HCT116 (cell line): ENCODE measurements around the gene ACOX3. TPM values are rescaled to one million over a fixed set of nuclear protein-coding genes. Genes with fewer than 3 reads are reported as not detected.

Experiments
- ATAC-seq: fragments of 200-7000 bp; cut with Tn5 transposase; 2 replicates; pipeline ENCODE4 v1.9.1; 2020; ENCODE audit warnings: mild to moderate bottlenecking, moderate library complexity
- BruUV-seq: library from RNA; stranded (reverse); fragments of 400-500 nt; replicated peaks from 2 replicates; lab custom pipeline; 2021; lab: Mats Ljungman, UMichigan
- CTCF ChIA-PET: fragments of 300-600 bp; sonication (Branson Sonifier 250); formaldehyde crosslinking; loops from one replicate; lab custom pipeline; 2021; ENCODE audit warnings: antibody characterized with exemption; lab: Charles Lee
- POLR2A ChIA-PET: fragments of 300-600, 350-600 bp; sonication (Branson Sonifier 250); formaldehyde crosslinking; loops from one replicate; lab custom pipeline; 2021; ENCODE audit warnings: antibody characterized with exemption; lab: Charles Lee
- RAD21 ChIA-PET, 2 experiments: fragments of 300-600 bp; sonication (Branson Sonifier 250); formaldehyde crosslinking; loops; one replicate each; lab custom pipeline; 2023; ENCODE audit warnings: low total read pairs in 2 of 2; ENCODE audit not compliant: uncharacterized antibody in 2 of 2, unreplicated experiment in 2 of 2, low non-redundant PET in 1 of 2; lab: Charles Lee
- DNase-seq: peaks from one replicate; pipeline ENCODE4 v3.0.0-alpha.2; 2010; ENCODE audit warnings: low read depth, low spot score
- H2AFZ ChIP-seq: fragments of 200-600 bp; shearing (Covaris generic), sonication (generic); 2 replicates; pipeline ENCODE4 v1.6.1; 2017; ENCODE audit warnings: low read depth, mixed run types, mixed read lengths, antibody characterized with exemption, low read length; ENCODE audit not compliant: poor library complexity, severe bottlenecking
- H3K27ac ChIP-seq: 2 replicates; pipeline ENCODE4 v1.5.1; 2012; ENCODE audit warnings: low read depth, low read length
- H3K27me3 ChIP-seq: fragments of 200-600 bp; sonication (generic); 2 replicates; pipeline ENCODE4 v1.6.1; 2016; ENCODE audit warnings: mixed run types, low read length, mixed read lengths; ENCODE audit not compliant: insufficient read depth
- H3K36me3 ChIP-seq, 2 experiments: fragments of 200-500 bp in 1 of 2; fragments of 200-600 bp in 1 of 2; sonication (Bioruptor generic) in 1 of 2; sonication (generic) in 1 of 2; 2 replicates each; pipeline versions ENCODE4 v1.5.1 to v1.6.1; 2014 to 2016; ENCODE audit warnings: low read length in 2 of 2, inconsistent platforms in 1 of 2, mixed read lengths in 1 of 2, mixed run types in 1 of 2; ENCODE audit not compliant: insufficient read depth in 2 of 2, control insufficient read depth in 1 of 2
- H3K4me1 ChIP-seq, 2 experiments: fragments of 200-600 bp in 1 of 2; sonication (generic) in 1 of 2; 2 replicates each; pipeline versions ENCODE4 v1.5.1 to v1.6.1; 2012 to 2017; ENCODE audit warnings: low read length in 2 of 2, inconsistent platforms in 1 of 2, mild to moderate bottlenecking in 1 of 2, mixed read lengths in 1 of 2, mixed run types in 1 of 2, moderate library complexity in 1 of 2; ENCODE audit not compliant: insufficient read depth in 2 of 2, control insufficient read depth in 1 of 2
- H3K4me2 ChIP-seq: fragments of 200-600 bp; sonication (generic); 2 replicates; pipeline ENCODE4 v1.6.1; 2017; ENCODE audit warnings: mixed run types, low read length, mixed read lengths
- H3K4me3 ChIP-seq, 2 experiments: fragments of 200-600 bp in 1 of 2; sonication (generic) in 1 of 2; replicated peaks in 1 of 2; 2 replicates each; pipeline ENCODE4 v1.5.1; 2011 to 2016; ENCODE audit warnings: low read length in 2 of 2, control low read depth in 1 of 2, low read depth in 1 of 2, mild to moderate bottlenecking in 1 of 2, mixed read lengths in 1 of 2, mixed run types in 1 of 2
- H3K79me2 ChIP-seq: fragments of 200-600 bp; sonication (generic); 2 replicates; pipeline ENCODE4 v1.6.1; 2017; ENCODE audit warnings: mild to moderate bottlenecking, mixed run types, low read length, moderate library complexity, mixed read lengths; ENCODE audit not compliant: insufficient read depth
- H3K9ac ChIP-seq: fragments of 200-600 bp; sonication (generic); 2 replicates; pipeline ENCODE4 v1.6.1; 2016; ENCODE audit warnings: low read length, mixed read lengths
- H3K9me2 ChIP-seq: fragments of 200-600 bp; sonication (generic), shearing (Covaris generic); 2 replicates; pipeline ENCODE4 v1.6.1; 2017; ENCODE audit warnings: mixed run types, mild to moderate bottlenecking, moderate library complexity; ENCODE audit not compliant: insufficient read depth
- H3K9me3 ChIP-seq, 2 experiments: fragments of 200-500 bp in 1 of 2; fragments of 200-600 bp in 1 of 2; sonication (Bioruptor generic) in 1 of 2; sonication (generic) in 1 of 2; 2 replicates each; pipeline ENCODE4 v1.6.1; 2014 to 2017; ENCODE audit warnings: low read length in 2 of 2, mixed read lengths in 2 of 2, inconsistent platforms in 1 of 2, low read depth in 1 of 2, mild to moderate bottlenecking in 1 of 2, mixed run types in 1 of 2, moderate library complexity in 1 of 2; ENCODE audit not compliant: control insufficient read depth in 1 of 2, insufficient read depth in 1 of 2
- H4K20me1 ChIP-seq: fragments of 200-600 bp; sonication (generic), shearing (Covaris generic); 2 replicates; pipeline ENCODE4 v1.6.1; 2017; ENCODE audit warnings: mixed run types, mild to moderate bottlenecking, moderate library complexity; ENCODE audit not compliant: insufficient read depth
- ATF3 ChIP-seq: IDR thresholded peaks from 2 replicates; pipeline ENCODE4 v1.6.1; 2012
- CBX3 ChIP-seq: IDR thresholded peaks from 2 replicates; pipeline ENCODE4 v1.6.1; 2012; ENCODE audit warnings: low read depth
- CEBPB ChIP-seq: IDR thresholded peaks from 2 replicates; pipeline ENCODE4 v1.6.1; 2012; ENCODE audit warnings: low read depth
- EGR1 ChIP-seq: IDR thresholded peaks from 2 replicates; pipeline ENCODE4 v1.6.1; 2012; ENCODE audit warnings: low read depth
- ELF1 ChIP-seq: IDR thresholded peaks from 2 replicates; pipeline ENCODE4 v1.6.1; 2012; ENCODE audit warnings: low read depth, borderline replicate concordance
- EZH2phosphoT487 ChIP-seq: fragments of 200-600 bp; IDR thresholded peaks from 2 replicates; pipeline ENCODE4 v1.6.1; 2018; ENCODE audit warnings: antibody characterized with exemption, borderline replicate concordance
- FOSL1 ChIP-seq: IDR thresholded peaks from 2 replicates; pipeline ENCODE4 v1.6.1; 2012; ENCODE audit warnings: low read depth
- JUND ChIP-seq: IDR thresholded peaks from 2 replicates; pipeline ENCODE4 v1.6.1; 2012
- MAX ChIP-seq: IDR thresholded peaks from 2 replicates; pipeline ENCODE4 v1.6.1; 2012
- POLR2A ChIP-seq: IDR thresholded peaks from 2 replicates; pipeline ENCODE4 v1.7.0; 2011; ENCODE audit warnings: borderline replicate concordance; ENCODE audit not compliant: insufficient read depth, insufficient read length; ENCODE audit errors: extremely low read depth
- RAD21 ChIP-seq: IDR thresholded peaks from 2 replicates; pipeline ENCODE4 v1.6.1; 2012; ENCODE audit warnings: low read depth, mild to moderate bottlenecking
- SIN3A ChIP-seq: IDR thresholded peaks from 2 replicates; pipeline ENCODE4 v1.6.1; 2012; ENCODE audit warnings: low read depth
- TCF7L2 ChIP-seq: IDR thresholded peaks from 2 replicates; pipeline ENCODE4 v1.7.0; 2011; ENCODE audit warnings: borderline replicate concordance, inconsistent platforms; ENCODE audit not compliant: insufficient read depth, insufficient read length; ENCODE audit errors: extremely low read depth
- YY1 ChIP-seq: IDR thresholded peaks from 2 replicates; pipeline ENCODE4 v1.6.1; 2011; ENCODE audit warnings: low read length, low read depth, moderate library complexity, mild to moderate bottlenecking; ENCODE audit not compliant: insufficient replicate concordance; ENCODE audit errors: extremely low read depth
- ZBTB33 ChIP-seq: IDR thresholded peaks from 2 replicates; pipeline ENCODE4 v1.6.1; 2011; ENCODE audit warnings: mild to moderate bottlenecking, low read length, moderate library complexity; ENCODE audit not compliant: insufficient replicate concordance; ENCODE audit errors: extremely low read depth
- ZNF274 ChIP-seq: fragments of 200-500 bp; sonication (Bioruptor generic); IDR thresholded peaks from 2 replicates; pipeline ENCODE4 v1.6.1; 2014; ENCODE audit warnings: mild to moderate bottlenecking, low read depth, low read length, inconsistent platforms
- intact Hi-C: fragments of 100-400 bp; cut with micrococcal nuclease; formaldehyde crosslinking; loops from 2 replicates; pipeline ENCODE4 v1.10.0; 2022
- total RNA-seq: library from RNA; stranded (reverse); gene quantifications from one replicate; pipeline ENCODE4 v1.2.1, GENCODE V29; 2021; ENCODE audit not compliant: unreplicated experiment

The ACOX3 gene
- total RNA-seq, 1 experiment from 2014 or later: 16.9 TPM

GRCh38 chr4:8387615-8388527, 52.7 kb downstream of the ACOX3 start:
- H3K27me3 ChIP-seq: no peaks in the 10 kb centered on the region
- ChIA-PET RAD21 (no interaction called here), POLR2A (no interaction called here), CTCF (no interaction called here)
- H2AFZ ChIP-seq: no peak overlapping the region
- no peaks in the 10 kb centered on the region for H3K79me2 ChIP-seq
- no peak for DNase-seq
- no peak for TF ChIP-seq CBX3
- no peak for TF ChIP-seq POLR2A
- TF ChIP-seq ZBTB33: no peak
- no peak for TF ChIP-seq TCF7L2
- TF ChIP-seq YY1: no peak
- no peak for TF ChIP-seq EZH2phosphoT487
- TF ChIP-seq EGR1: no peak
- TF ChIP-seq CEBPB: no peak
- TF ChIP-seq FOSL1: no peak
- no peak for TF ChIP-seq JUND
- TF ChIP-seq SIN3A: no peak
- TF ChIP-seq RAD21: no peak
- TF ChIP-seq ELF1: no peak
- TF ChIP-seq ATF3: no peak
- TF ChIP-seq ZNF274: no peak
- TF ChIP-seq MAX: no peak
- no peaks in the 10 kb centered on the region for H3K36me3 ChIP-seq
- H3K4me3 ChIP-seq: no peak overlapping the region
- H3K9ac ChIP-seq: no peak overlapping the region
- H3K4me2 ChIP-seq: no peak overlapping the region
- H3K27ac ChIP-seq: no peak overlapping the region
- peaks cover 0 to 6% of the 10 kb centered on the region in 2 experiments; a peak in 1 of 4 replicates for H3K4me1 ChIP-seq
- no TSS peak for BruUV-seq
- no peaks in the 10 kb centered on the region for H4K20me1 ChIP-seq
- intact Hi-C loops: no loop called here
- H3K9me3 ChIP-seq: no peaks in the 10 kb centered on the region
- ATAC-seq: no peak
- no peaks in the 10 kb centered on the region for H3K9me2 ChIP-seq
